SK-N-SH (cell line): ENCODE data around the gene PRKCQ. TPM values are rescaled to one million over a fixed set of nuclear protein-coding genes. Genes with fewer than 3 reads are reported as not detected.

ENCODE experiments used
- CTCF ChIA-PET: fragments of 300-600, 350-600 bp; formaldehyde crosslinking; extraction: SDS; loops from one replicate; lab custom pipeline; 2021; lab: Yijun Ruan, JAX
- POLR2A ChIA-PET: fragments of 350-600 bp; sonication (Branson Sonifier 250); formaldehyde crosslinking; extraction: SDS; loops from one replicate; lab custom pipeline; 2020; ENCODE audit warnings: antibody characterized with exemption, inconsistent platforms; lab: Yijun Ruan, JAX
- DNase-seq: peaks from one replicate; pipeline ENCODE4 v3.0.0; 2012
- H2AFZ ChIP-seq: fragments of 200-600 bp; sonication (generic); 2 replicates; pipeline ENCODE4 v1.8.1; 2016; ENCODE audit warnings: antibody characterized with exemption, mild to moderate bottlenecking, low read depth
- H3F3A ChIP-seq: fragments of 200-600 bp; sonication (generic); replicated peaks from 2 replicates; pipeline ENCODE3; 2016; ENCODE audit warnings: antibody characterized with exemption, mild to moderate bottlenecking; ENCODE audit not compliant: insufficient read depth
- H3K27ac ChIP-seq, 2 experiments: fragments of 200-500 bp in 1 of 2; fragments of 200-600 bp in 1 of 2; sonication (Bioruptor generic) in 1 of 2; sonication (generic), shearing (Covaris generic) in 1 of 2; 2 replicates each; pipeline versions ENCODE4 v1.5.1 to v1.6.1; 2014 to 2016; ENCODE audit warnings: low read depth in 2 of 2, inconsistent platforms in 1 of 2, low read length in 1 of 2, mild to moderate bottlenecking in 1 of 2, mixed read lengths in 1 of 2
- H3K27me3 ChIP-seq: fragments of 200-600 bp; sonication (generic), shearing (Covaris generic); 2 replicates; pipeline ENCODE4 v1.6.1; 2016; ENCODE audit warnings: mixed run types; ENCODE audit not compliant: insufficient read depth
- H3K36me3 ChIP-seq, 2 experiments: fragments of 200-500 bp in 1 of 2; fragments of 200-600 bp in 1 of 2; sonication (Bioruptor generic) in 1 of 2; sonication (generic) in 1 of 2; replicated peaks in 1 of 2; 2 replicates each; pipeline versions ENCODE3 to v1.5.1; 2014 to 2016; ENCODE audit warnings: low read length in 1 of 2, mild to moderate bottlenecking in 1 of 2; ENCODE audit not compliant: insufficient read depth in 2 of 2, control insufficient read depth in 1 of 2
- H3K4me1 ChIP-seq, 2 experiments: fragments of 200-500 bp in 1 of 2; fragments of 200-600 bp in 1 of 2; sonication (Bioruptor generic) in 1 of 2; sonication (generic), shearing (Covaris generic) in 1 of 2; 2 replicates each; pipeline versions ENCODE4 v1.5.1 to v1.6.1; 2014 to 2016; ENCODE audit warnings: low read depth in 1 of 2, low read length in 1 of 2, mixed run types in 1 of 2; ENCODE audit not compliant: insufficient read depth in 2 of 2, control insufficient read depth in 1 of 2
- H3K4me2 ChIP-seq: fragments of 200-600 bp; sonication (generic), shearing (Covaris generic); 2 replicates; pipeline ENCODE4 v1.6.1; 2017; ENCODE audit warnings: mixed run types
- H3K4me3 ChIP-seq, 2 experiments: fragments of 200-500 bp in 1 of 2; fragments of 200-600 bp in 1 of 2; sonication (Bioruptor generic) in 1 of 2; sonication (generic), shearing (Covaris generic) in 1 of 2; 2 replicates each; pipeline versions ENCODE4 v1.5.1 to v1.8.1; 2014 to 2016; ENCODE audit warnings: low read depth in 2 of 2, inconsistent platforms in 1 of 2, low read length in 1 of 2, mild to moderate bottlenecking in 1 of 2, mixed read lengths in 1 of 2, moderate library complexity in 1 of 2
- H3K79me2 ChIP-seq: fragments of 200-600 bp; sonication (generic); 2 replicates; pipeline ENCODE4 v1.8.1; 2017; ENCODE audit warnings: mild to moderate bottlenecking; ENCODE audit not compliant: insufficient read depth
- H3K9ac ChIP-seq: fragments of 200-600 bp; sonication (generic); 2 replicates; pipeline ENCODE4 v1.6.1; 2017; ENCODE audit warnings: mixed run types
- H3K9me2 ChIP-seq: fragments of 200-600 bp; sonication (generic); 2 replicates; pipeline ENCODE4 v1.6.1; 2017; ENCODE audit warnings: mixed run types
- H3K9me3 ChIP-seq: fragments of 200-600 bp; sonication (generic); 2 replicates; pipeline ENCODE4 v1.6.1; 2017; ENCODE audit warnings: mixed run types, mild to moderate bottlenecking, moderate library complexity
- H4K20me1 ChIP-seq: fragments of 200-600 bp; sonication (generic); 2 replicates; pipeline ENCODE4 v1.6.1; 2017; ENCODE audit warnings: mild to moderate bottlenecking, mixed run types; ENCODE audit not compliant: insufficient read depth
- CHD2 ChIP-seq: fragments of 150-350 bp; IDR thresholded peaks from 2 replicates; pipeline ENCODE4 v1.6.1; 2018; ENCODE audit warnings: low read length; ENCODE audit not compliant: partially characterized antibody
- CTCF ChIP-seq: fragments of 200-600 bp; sonication (generic); IDR thresholded peaks from 2 replicates; pipeline ENCODE4 v1.6.1; 2017; ENCODE audit warnings: antibody characterized with exemption, mild to moderate bottlenecking, moderate library complexity
- EP300 ChIP-seq, 2 experiments: IDR thresholded peaks; 2 replicates each; pipeline versions ENCODE4 v1.4.0 to v1.6.1; 2012; ENCODE audit warnings: borderline replicate concordance in 1 of 2, low read depth in 1 of 2, low read length in 1 of 2
- FOXJ3 ChIP-seq: sonication (generic); formaldehyde crosslinking; IDR thresholded peaks from 2 replicates; pipeline ENCODE4 v1.5.1; 2020; ENCODE audit warnings: mild to moderate bottlenecking, missing genetic modification reagents
- FOXM1 ChIP-seq: IDR thresholded peaks from 2 replicates; pipeline ENCODE4 v1.4.0; 2012; ENCODE audit warnings: low read depth, mild to moderate bottlenecking
- GATA2 ChIP-seq: sonication (generic); formaldehyde crosslinking; IDR thresholded peaks from 2 replicates; pipeline ENCODE4 v1.5.0; 2020; ENCODE audit warnings: mild to moderate bottlenecking, missing genetic modification reagents
- IRF3 ChIP-seq: fragments of 150-350 bp; IDR thresholded peaks from 2 replicates; pipeline ENCODE4 v1.6.1; 2016; ENCODE audit warnings: mild to moderate bottlenecking, low read depth, low read length
- MAX ChIP-seq: IDR thresholded peaks from 2 replicates; pipeline ENCODE4 v1.4.0; 2012; ENCODE audit warnings: low read depth
- NRF1 ChIP-seq: IDR thresholded peaks from 2 replicates; pipeline ENCODE4 v1.6.1; 2012; ENCODE audit warnings: low read depth, mild to moderate bottlenecking, low read length
- PBX3 ChIP-seq: IDR thresholded peaks from 2 replicates; pipeline ENCODE4; 2012
- POLR2AphosphoS5 ChIP-seq: IDR thresholded peaks from 2 replicates; pipeline ENCODE4 v1.6.1; 2012; ENCODE audit warnings: low read depth, low read length
- RCOR1 ChIP-seq: fragments of 150-350 bp; IDR thresholded peaks from 2 replicates; pipeline ENCODE4 v1.6.1; 2017; ENCODE audit warnings: antibody characterized with exemption, low read length
- RFX5 ChIP-seq: IDR thresholded peaks from 2 replicates; pipeline ENCODE4 v1.6.1; 2012; ENCODE audit warnings: mild to moderate bottlenecking, improper control_type of control experiment, low read length
- RXRA ChIP-seq: IDR thresholded peaks from 2 replicates; pipeline ENCODE4 v1.4.0; 2012; ENCODE audit warnings: low read depth, mild to moderate bottlenecking, borderline replicate concordance
- SIN3A ChIP-seq: IDR thresholded peaks from 2 replicates; pipeline ENCODE4 v1.6.1; 2012; ENCODE audit warnings: low read depth, mild to moderate bottlenecking, low read length, moderate library complexity, borderline replicate concordance
- SMC3 ChIP-seq: IDR thresholded peaks from 2 replicates; pipeline ENCODE4 v1.6.1; 2012; ENCODE audit warnings: low read depth, low read length, improper control_type of control experiment
- TAF1 ChIP-seq: IDR thresholded peaks from 2 replicates; pipeline ENCODE4 v1.6.1; 2012; ENCODE audit warnings: low read depth, mild to moderate bottlenecking, low read length, moderate library complexity, borderline replicate concordance
- TCF12 ChIP-seq: IDR thresholded peaks from 2 replicates; pipeline ENCODE4 v1.4.0; 2012
- USF2 ChIP-seq: fragments of 150-350 bp; IDR thresholded peaks from 2 replicates; pipeline ENCODE4 v1.6.1; 2017; ENCODE audit warnings: antibody characterized with exemption, low read length, low read depth, borderline replicate concordance
- ZBTB33 ChIP-seq: IDR thresholded peaks from 2 replicates; pipeline ENCODE4 v1.4.0; 2012; ENCODE audit warnings: low read depth, borderline replicate concordance
- WGBS: methylation state at CpG from one replicate; pipeline ENCODE4 v1.1.6; 2017; ENCODE audit warnings: low lambda C conversion rate; 5-methylcytosine and 5-hydroxymethylcytosine counted together
- polyA plus RNA-seq, 3 experiments: library from polyadenylated mRNA; depleted of rRNA; stranded (reverse); fragments of >200 nt; gene quantifications; 2 replicates each; pipeline ENCODE4 v1.2.3, GENCODE V29; 2012

The PRKCQ gene
- polyA plus RNA-seq, 1 of the 3 experiments (the other 2 are of a cell fraction), result 0.18 TPM

- DNase-seq, result no peak
- CTCF ChIA-PET, result no interaction called here
- WGBS, result 37% methylated on average over 2 of the region's 2 CpGs
These were observed 103.1 kb downstream of the PRKCQ start for GRCh38 chr10:6476989-6477388.

More at GRCh38 chr10:6476989-6477388, 103.1 kb downstream of the PRKCQ start:
- H3K27me3 ChIP-seq, result no peaks in the 10 kb centered on the region
- H3K36me3 ChIP-seq, result no peaks in the 10 kb centered on the region
- H3K9me3 ChIP-seq, result no peaks in the 10 kb centered on the region
- POLR2A ChIA-PET, result no interaction called here
- no peak overlapping the region for H3K4me2 ChIP-seq
- TF ChIP-seq FOXJ3 (CRISPR knock-in tag) (no peak), PBX3 (no peak), NRF1 (no peak), CHD2 (no peak), SMC3 (no peak), RFX5 (no peak), EP300 (IDR thresholded peaks at IDR 0.05; ENCODE audit: borderline replicate concordance in 1 of 2, low read depth in 1 of 2, low read length in 1 of 2) (no peak), TCF12 (no peak), RCOR1 (no peak), TAF1 (no peak), RXRA (no peak), POLR2AphosphoS5 (no peak), FOXM1 (no peak), SIN3A (no peak), USF2 (no peak), IRF3 (no peak), ZBTB33 (no peak), GATA2 (CRISPR knock-in tag) (no peak), CTCF (no peak), MAX (no peak)
- no peaks in the 10 kb centered on the region for H3K4me1 ChIP-seq
- H3F3A ChIP-seq, result no peaks in the 10 kb centered on the region
- H3K9me2 ChIP-seq, result no peaks in the 10 kb centered on the region
- H3K4me3 ChIP-seq, result no peak overlapping the region
- no peak overlapping the region for H3K9ac ChIP-seq
- no peak overlapping the region for H3K27ac ChIP-seq
- no peaks in the 10 kb centered on the region for H3K79me2 ChIP-seq
- H2AFZ ChIP-seq, result no peak overlapping the region
- no peaks in the 10 kb centered on the region for H4K20me1 ChIP-seq
